HG02759 (cell line): Measurements from ENCODE around the gene TRIM26.
A peak's percentile ranks its signal among the peaks of the same experiment; 100 is the strongest.

ENCODE experiments used
- ATAC-seq: cut with Tn5 transposase; IDR thresholded peaks from one replicate; pipeline ENCODE4 v1.9.1; 2021; ENCODE audit warnings: mild to moderate bottlenecking, moderate library complexity; ENCODE audit not compliant: unreplicated experiment

Gene TRIM26

GRCh38 chr6:30211306-30211705, 1.9 kb downstream of the TRIM26 start:
- ATAC-seq: no peak

- no peak for ATAC-seq
Measured at GRCh38 chr6:30207619-30208295, 5.4 kb downstream of the TRIM26 start.

GRCh38 chr6:30206799-30207618, 6.2 kb downstream of the TRIM26 start:
- no peak for ATAC-seq

GRCh38 chr6:30206152-30206551, 7.1 kb downstream of the TRIM26 start:
- ATAC-seq: no peak

- no peak for ATAC-seq
Measured at GRCh38 chr6:30204116-30204515, 9.1 kb downstream of the TRIM26 start.

GRCh38 chr6:30202366-30202765, 10.8 kb downstream of the TRIM26 start:
- no peak for ATAC-seq

- ATAC-seq: peak; percentile 56
Measured at GRCh38 chr6:30200551-30201281, 12.5 kb downstream of the TRIM26 start.

- no peak for ATAC-seq
Measured at GRCh38 chr6:30198166-30199084, 14.8 kb downstream of the TRIM26 start.

- no peak for ATAC-seq
Measured at GRCh38 chr6:30196376-30196775, 16.8 kb downstream of the TRIM26 start.

- no peak for ATAC-seq
Measured at GRCh38 chr6:30195951-30196350, 17.3 kb downstream of the TRIM26 start.

GRCh38 chr6:30194797-30195690, 18.2 kb downstream of the TRIM26 start:
- no peak for ATAC-seq

GRCh38 chr6:30192076-30192475, 21.1 kb downstream of the TRIM26 start:
- no peak for ATAC-seq

- no peak for ATAC-seq
Measured at GRCh38 chr6:30188541-30188940, 24.7 kb downstream of the TRIM26 start.

GRCh38 chr6:30185846-30186484, 27.2 kb downstream of the TRIM26 start:
- no peak for ATAC-seq

- ATAC-seq: no peak
Measured at GRCh38 chr6:30184417-30185031, 28.7 kb downstream of the TRIM26 start.

- ATAC-seq: no peak
Measured at GRCh38 chr6:30180145-30180544, 33.1 kb downstream of the TRIM26 start.

- no peak for ATAC-seq
Measured at GRCh38 chr6:30178837-30179236, 34.4 kb downstream of the TRIM26 start.

GRCh38 chr6:30175765-30176164, 37.4 kb downstream of the TRIM26 start:
- ATAC-seq: no peak

GRCh38 chr6:30172681-30173080, 40.5 kb downstream of the TRIM26 start:
- ATAC-seq: no peak
